ENCODE measurements around the gene RGL3.

DNA sequence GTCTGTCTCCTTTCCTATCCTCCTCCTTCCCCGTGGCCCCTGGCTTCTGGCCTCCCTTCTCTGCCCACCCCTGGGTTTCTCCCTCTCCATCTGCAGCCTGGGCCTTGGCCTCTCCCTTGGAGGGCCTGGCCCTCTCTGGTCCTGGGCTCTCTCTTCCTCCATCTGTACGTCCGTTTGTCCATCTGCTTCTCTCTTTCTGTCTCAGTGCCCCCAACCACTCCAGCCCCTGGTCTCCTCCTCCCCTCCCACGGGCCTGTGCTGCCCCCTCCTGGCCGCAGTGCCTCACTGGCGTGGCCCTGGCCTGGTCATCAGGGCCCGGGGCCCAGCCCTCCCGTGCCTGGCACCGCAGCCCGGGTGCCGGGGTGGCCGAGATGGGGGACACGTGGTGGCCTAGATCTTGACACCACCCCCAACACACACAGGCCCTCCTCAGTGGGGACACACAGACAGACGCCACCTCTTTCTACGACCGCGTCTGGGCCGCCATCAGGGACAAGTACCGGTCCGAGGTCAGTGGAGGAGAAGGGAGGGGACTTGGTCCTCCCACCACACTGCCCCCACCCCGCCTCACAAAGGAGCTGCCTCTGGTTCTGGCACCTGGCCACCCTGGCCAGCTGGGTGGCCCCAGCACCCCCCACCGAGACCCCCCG, 27.7 kb upstream of the RGL3 start:
- TF ChIP-seq, protein P1, sequence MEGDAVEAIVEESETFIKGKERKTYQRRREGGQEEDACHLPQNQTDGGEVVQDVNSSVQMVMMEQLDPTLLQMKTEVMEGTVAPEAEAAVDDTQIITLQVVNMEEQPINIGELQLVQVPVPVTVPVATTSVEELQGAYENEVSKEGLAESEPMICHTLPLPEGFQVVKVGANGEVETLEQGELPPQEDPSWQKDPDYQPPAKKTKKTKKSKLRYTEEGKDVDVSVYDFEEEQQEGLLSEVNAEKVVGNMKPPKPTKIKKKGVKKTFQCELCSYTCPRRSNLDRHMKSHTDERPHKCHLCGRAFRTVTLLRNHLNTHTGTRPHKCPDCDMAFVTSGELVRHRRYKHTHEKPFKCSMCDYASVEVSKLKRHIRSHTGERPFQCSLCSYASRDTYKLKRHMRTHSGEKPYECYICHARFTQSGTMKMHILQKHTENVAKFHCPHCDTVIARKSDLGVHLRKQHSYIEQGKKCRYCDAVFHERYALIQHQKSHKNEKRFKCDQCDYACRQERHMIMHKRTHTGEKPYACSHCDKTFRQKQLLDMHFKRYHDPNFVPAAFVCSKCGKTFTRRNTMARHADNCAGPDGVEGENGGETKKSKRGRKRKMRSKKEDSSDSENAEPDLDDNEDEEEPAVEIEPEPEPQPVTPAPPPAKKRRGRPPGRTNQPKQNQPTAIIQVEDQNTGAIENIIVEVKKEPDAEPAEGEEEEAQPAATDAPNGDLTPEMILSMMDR (IDR thresholded peaks at IDR 0.05): peak; percentile 85
- no peak for TF ChIP-seq ZFX (IDR thresholded peaks at IDR 0.05; ENCODE audit: borderline replicate concordance)
